Measurements from ENCODE around the gene CYB561A3.

Gene CYB561A3

DNA sequence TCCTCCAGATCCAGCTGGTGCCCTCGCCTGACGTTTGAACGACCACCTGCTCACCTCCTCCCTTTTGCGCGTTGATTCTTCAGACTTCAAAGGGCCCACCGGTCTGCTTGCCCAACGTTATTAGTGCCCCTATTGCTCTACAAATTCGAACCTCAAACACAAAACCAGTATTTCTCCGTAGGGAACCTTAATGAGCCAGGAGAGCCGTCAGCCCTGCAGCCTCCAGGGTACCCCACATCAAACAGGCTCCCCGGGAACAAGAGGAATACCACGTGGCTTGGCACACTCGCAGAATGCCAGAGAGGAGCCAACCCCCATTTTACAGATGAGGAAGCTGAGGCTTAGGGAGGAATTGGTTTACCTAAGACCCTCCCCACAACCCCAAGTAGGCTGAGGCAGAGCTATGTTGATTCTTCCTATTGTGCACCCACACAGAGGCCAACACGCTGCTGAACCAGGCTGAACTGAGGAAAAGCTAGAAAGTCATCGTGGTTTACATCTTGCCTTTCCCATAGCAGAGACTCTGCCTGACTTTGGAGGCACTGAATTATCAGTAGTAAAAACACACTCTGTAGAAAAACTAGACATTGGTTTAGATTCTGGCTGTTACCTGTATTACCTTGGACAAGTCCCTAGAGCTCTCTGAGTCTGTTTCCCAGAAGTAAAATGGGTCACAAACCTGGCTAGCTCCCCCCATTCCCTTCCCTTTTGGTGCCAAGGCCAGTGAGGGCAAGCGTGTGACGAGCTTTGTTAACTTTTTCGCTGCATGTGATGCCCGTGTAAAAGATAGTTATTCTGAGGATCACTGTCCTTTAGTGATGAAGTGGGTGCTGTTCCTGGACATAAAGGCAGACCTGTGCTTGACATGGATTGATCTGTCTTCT lies 27.9 kb downstream of the CYB561A3 start:
- Histone ChIP-seq H3K27ac (peak overlapping the region; percentile 68), H3K27me3 (no peaks in the 10 kb centered on the region), H3K9me3 (no peaks in the 10 kb centered on the region), H3K4me1 (ENCODE audit: control insufficient read depth in 1 of 2, insufficient read depth in 1 of 2, low read depth in 1 of 2, low read length in 1 of 2) (peaks cover 25 to 26% of the 10 kb centered on the region in 2 experiments), H3K36me3 (peaks cover 16% of the 10 kb centered on the region), H3K4me3 (ENCODE audit: low read depth in 1 of 2, low read length in 1 of 2) (peak overlapping the region; percentile 73 to 98)
- TF ChIP-seq, protein P1, sequence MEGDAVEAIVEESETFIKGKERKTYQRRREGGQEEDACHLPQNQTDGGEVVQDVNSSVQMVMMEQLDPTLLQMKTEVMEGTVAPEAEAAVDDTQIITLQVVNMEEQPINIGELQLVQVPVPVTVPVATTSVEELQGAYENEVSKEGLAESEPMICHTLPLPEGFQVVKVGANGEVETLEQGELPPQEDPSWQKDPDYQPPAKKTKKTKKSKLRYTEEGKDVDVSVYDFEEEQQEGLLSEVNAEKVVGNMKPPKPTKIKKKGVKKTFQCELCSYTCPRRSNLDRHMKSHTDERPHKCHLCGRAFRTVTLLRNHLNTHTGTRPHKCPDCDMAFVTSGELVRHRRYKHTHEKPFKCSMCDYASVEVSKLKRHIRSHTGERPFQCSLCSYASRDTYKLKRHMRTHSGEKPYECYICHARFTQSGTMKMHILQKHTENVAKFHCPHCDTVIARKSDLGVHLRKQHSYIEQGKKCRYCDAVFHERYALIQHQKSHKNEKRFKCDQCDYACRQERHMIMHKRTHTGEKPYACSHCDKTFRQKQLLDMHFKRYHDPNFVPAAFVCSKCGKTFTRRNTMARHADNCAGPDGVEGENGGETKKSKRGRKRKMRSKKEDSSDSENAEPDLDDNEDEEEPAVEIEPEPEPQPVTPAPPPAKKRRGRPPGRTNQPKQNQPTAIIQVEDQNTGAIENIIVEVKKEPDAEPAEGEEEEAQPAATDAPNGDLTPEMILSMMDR (IDR thresholded peaks at IDR 0.05) = no peak

DNA sequence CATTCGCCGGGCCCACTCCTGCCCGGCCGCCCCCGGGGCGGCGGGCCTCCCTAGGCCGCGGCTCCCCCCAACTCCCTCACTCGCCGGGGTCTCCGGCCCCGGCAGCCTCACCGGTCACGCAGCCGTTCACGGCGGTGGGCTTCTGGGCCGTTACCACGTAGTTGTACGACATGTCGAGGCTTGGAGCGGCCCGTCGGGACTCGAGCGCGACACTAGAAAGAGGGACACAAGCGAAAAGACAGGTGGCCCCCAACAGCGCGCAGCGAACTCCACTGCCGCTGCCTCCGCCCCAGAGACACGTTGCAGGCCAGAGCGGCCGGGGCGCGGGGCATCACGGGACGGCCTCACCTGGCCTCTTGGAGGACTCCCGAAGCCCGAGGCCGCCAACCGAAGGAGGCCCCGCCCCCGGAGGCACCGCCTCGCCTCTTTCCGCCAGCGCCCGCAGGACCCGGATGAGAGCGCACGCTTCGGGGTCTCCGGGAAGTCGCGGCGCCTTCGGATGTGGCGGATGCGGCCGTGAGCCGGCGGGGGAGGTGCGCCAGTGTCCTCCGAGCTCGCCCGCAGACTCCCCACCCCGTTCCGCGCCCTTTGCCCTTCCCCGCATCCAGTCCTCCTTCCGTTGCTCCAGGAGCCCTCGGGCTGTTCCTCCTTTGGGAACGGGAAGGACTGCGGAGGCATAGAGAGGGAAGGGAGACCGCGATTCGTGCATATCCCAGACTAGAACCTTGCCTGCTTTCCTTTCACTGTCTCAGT lies 28.7 kb downstream of the CYB561A3 start, which contains the start of the genes DDB1 and TKFC:
Gene DDB1, minus strand, starts transcription at position 309 of the 753 bp plus-strand sequence. Its CDS starts 137 bp downstream, at position 172.
Gene TKFC, plus strand, starts transcription at position 432 of the 753 bp plus-strand sequence. CDS start 1,501 bp downstream, outside the sequence.
- H3K27ac ChIP-seq = peak within 1 kb of the TSS; percentile 68
- TF ChIP-seq, protein P1 (IDR thresholded peaks at IDR 0.05) = peak; percentile 46
- peak within 1 kb of the TSS; percentile 73 to 98 for H3K4me3 ChIP-seq (ENCODE audit: low read depth in 1 of 2, low read length in 1 of 2)
- H3K36me3 ChIP-seq = peaks cover 20% of the 10 kb centered on the region
- no peaks in the 10 kb centered on the region for H3K9me3 ChIP-seq
- no peaks in the 10 kb centered on the region for H3K27me3 ChIP-seq
- H3K4me1 ChIP-seq (ENCODE audit: control insufficient read depth in 1 of 2, insufficient read depth in 1 of 2, low read depth in 1 of 2, low read length in 1 of 2) = peaks cover 25 to 26% of the 10 kb centered on the region in 2 experiments

DNA sequence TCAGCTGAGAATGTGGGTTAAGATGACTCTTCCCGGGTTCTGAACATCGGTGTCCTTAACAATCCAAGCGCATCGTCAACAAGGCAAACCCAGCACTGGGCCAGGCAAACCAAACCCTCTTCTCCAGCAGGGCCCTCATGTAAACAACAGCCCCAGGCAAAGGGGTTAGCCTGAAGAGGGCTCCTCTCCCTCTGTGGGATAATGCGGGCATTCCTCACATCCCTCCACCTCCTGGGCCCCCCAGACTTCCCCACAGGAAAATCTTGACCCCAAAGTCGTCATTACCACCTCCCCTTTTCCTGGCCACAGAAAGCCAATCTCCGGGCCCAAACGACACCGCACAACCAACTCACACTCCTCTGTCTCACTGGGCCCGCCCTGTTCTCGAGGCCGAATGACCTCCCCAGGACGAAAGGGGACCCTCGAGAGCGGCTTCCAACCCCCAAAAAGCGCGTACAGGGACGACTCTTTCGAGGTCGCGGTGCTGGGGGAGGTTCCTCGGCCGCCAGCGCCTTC lies 29.3 kb downstream of the CYB561A3 start:
- peak overlapping the region; percentile 73 to 98 for H3K4me3 ChIP-seq (ENCODE audit: low read depth in 1 of 2, low read length in 1 of 2)
- TF ChIP-seq, protein P1 (IDR thresholded peaks at IDR 0.05) = no peak
- H3K27ac ChIP-seq = peak overlapping the region; percentile 68
- H3K27me3 ChIP-seq = no peaks in the 10 kb centered on the region
- H3K36me3 ChIP-seq = peaks cover 24% of the 10 kb centered on the region
- H3K9me3 ChIP-seq = no peaks in the 10 kb centered on the region
- H3K4me1 ChIP-seq (ENCODE audit: control insufficient read depth in 1 of 2, insufficient read depth in 1 of 2, low read depth in 1 of 2, low read length in 1 of 2) = peaks cover 25 to 26% of the 10 kb centered on the region in 2 experiments

DNA sequence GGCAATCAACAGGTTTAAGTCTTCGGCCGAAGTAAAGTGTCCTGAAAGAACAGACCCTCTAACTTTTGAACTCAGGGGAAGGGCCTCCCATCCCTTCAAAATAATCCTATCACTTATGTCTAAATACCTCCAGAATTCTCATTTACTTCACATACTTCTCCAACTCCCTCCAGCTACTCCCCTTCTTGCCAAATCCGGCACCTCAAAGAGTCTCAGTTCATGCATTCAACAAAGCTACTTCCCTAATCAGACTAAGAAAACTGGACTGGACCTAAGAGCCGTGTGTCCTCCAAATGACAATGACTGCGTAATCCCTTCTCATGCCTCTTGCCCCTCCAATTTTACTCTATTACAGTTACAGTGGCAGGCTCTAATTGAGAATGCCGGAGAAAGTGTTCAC lies 30.0 kb downstream of the CYB561A3 start:
- H3K4me3 ChIP-seq (ENCODE audit: low read depth in 1 of 2, low read length in 1 of 2) = peak overlapping the region; percentile 73 to 98
- TF ChIP-seq, protein P1 (IDR thresholded peaks at IDR 0.05) = no peak
- peaks cover 25 to 26% of the 10 kb centered on the region in 2 experiments for H3K4me1 ChIP-seq (ENCODE audit: control insufficient read depth in 1 of 2, insufficient read depth in 1 of 2, low read depth in 1 of 2, low read length in 1 of 2)
- H3K9me3 ChIP-seq = no peaks in the 10 kb centered on the region
- peaks cover 31% of the 10 kb centered on the region for H3K36me3 ChIP-seq
- H3K27me3 ChIP-seq = no peaks in the 10 kb centered on the region
- peak overlapping the region; percentile 68 for H3K27ac ChIP-seq

DNA sequence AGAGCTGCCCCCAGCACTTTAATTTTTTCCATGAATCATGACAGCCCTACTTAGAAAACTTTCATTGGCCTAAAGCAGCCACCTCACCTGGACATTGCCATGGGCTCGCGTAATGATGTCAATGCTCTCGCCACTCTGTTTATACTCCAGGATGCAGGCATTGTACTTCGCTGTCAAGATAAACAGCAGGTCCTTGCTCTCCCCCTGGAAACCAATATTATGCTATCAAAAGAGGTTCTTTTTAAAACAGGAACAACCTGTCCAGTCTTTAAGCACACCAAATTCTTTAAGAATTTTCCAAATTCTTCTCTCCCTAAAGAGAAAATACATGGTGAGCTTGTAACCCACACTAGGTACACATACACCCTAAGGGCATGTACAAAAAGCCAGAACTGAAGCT lies 31.8 kb downstream of the CYB561A3 start:
- no peaks in the 10 kb centered on the region for H3K9me3 ChIP-seq
- H3K4me1 ChIP-seq (ENCODE audit: control insufficient read depth in 1 of 2, insufficient read depth in 1 of 2, low read depth in 1 of 2, low read length in 1 of 2) = peaks cover 17 to 21% of the 10 kb centered on the region in 2 experiments
- H3K27me3 ChIP-seq = no peaks in the 10 kb centered on the region
- H3K4me3 ChIP-seq (ENCODE audit: low read depth in 1 of 2, low read length in 1 of 2) = no peak overlapping the region
- TF ChIP-seq, protein P1 (IDR thresholded peaks at IDR 0.05) = no peak
- peaks cover 46% of the 10 kb centered on the region for H3K36me3 ChIP-seq
- no peak overlapping the region for H3K27ac ChIP-seq

All from neutrophil (primary cell).